NCI-H226 (cell line): ENCODE measurements around the gene GREM1.

ENCODE experiments used
- DNase-seq: peaks from one replicate; pipeline ENCODE4 v3.0.0-alpha.2; 2015

The GREM1 gene

DNA sequence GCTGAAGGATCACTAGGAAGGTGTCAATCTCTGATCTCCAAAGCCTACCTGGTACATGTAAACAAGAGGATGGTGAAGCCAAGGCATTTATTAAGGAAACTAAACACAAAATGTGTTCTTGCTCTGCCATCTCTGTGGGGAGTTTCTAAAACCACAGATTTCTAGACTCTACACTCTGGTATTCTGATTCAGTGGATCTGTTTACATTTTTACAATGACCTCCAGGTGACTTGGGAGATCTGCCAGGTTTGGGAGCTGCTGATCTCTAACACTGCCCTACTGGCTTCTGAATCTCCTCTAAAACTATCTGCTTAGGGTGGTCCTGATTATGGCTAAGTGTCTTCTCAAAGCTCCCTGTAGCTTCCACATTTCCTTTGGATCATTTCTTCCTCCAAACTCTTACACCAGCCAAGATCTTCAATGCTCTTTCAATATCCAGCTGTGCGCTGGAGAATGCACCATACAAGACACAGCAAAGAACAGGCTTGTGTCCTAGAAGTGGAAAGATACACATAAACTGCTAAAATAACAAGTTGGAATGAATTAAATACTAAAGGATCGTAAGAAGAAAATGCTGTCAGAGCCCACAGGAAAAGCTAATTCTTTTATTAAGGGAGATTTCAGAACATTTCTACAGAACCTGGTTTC, 72.7 kb downstream of the GREM1 start:
- DNase-seq: peak; percentile 11

DNA sequence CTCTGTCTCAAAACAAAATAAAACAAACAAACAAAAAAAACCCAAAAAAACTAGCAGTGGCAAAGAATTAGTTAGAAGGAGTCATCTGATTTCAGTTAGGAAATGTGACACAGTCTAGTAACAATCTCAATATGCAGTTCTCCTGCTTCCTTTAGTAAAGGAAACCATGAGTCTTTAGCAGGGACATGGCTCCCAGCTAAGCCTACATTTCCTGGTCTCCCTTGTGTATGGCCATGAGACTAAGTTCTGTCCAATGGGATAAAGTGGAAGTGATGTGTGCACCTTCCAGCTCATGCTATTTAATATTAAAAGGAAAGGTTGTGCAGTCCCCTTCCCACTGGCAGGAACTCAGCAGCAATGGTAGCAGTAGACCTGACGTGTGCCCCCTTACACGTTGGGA, 74.6 kb downstream of the GREM1 start:
- DNase-seq: no peak
